Chondrocyte (in vitro differentiated cells): Measurements from ENCODE around the gene INHA. TPM values are rescaled to one million over a fixed set of nuclear protein-coding genes. Genes with fewer than 3 reads are reported as not detected.
A peak's percentile ranks its signal among the peaks of the same experiment; 100 is the strongest.

Source experiments
- DNase-seq: peaks from one replicate; pipeline ENCODE4 v3.0.0; 2021; ENCODE audit warnings: mixed read lengths, low spot score
- H3K27ac Mint-ChIP-seq: one replicate; pipeline ENCODE4 v1.8.0; 2021; ENCODE audit warnings: mild to moderate bottlenecking, moderate library complexity, mixed read lengths; ENCODE audit not compliant: unreplicated experiment
- H3K27me3 Mint-ChIP-seq: 2 replicates; pipeline ENCODE4 v1.8.0; 2021; ENCODE audit warnings: low read depth, mixed read lengths
- H3K36me3 Mint-ChIP-seq: 2 replicates; pipeline ENCODE4 v1.8.0; 2021; ENCODE audit warnings: low read depth, mixed read lengths
- H3K4me1 Mint-ChIP-seq: 2 replicates; pipeline ENCODE4 v1.8.0; 2021; ENCODE audit warnings: low read depth, mild to moderate bottlenecking, mixed read lengths
- H3K4me3 Mint-ChIP-seq: one replicate; pipeline ENCODE4 v1.8.0; 2021; ENCODE audit warnings: mild to moderate bottlenecking, moderate library complexity, mixed read lengths; ENCODE audit not compliant: unreplicated experiment
- H3K9me3 Mint-ChIP-seq: 2 replicates; pipeline ENCODE4 v1.8.0; 2021; ENCODE audit warnings: low read depth, mixed read lengths
- CTCF ChIP-seq: fragments of 200-600 bp; sonication (generic); IDR thresholded peaks from 2 replicates; pipeline ENCODE4 v1.5.0; 2021; ENCODE audit warnings: antibody characterized with exemption, mild to moderate bottlenecking, moderate library complexity
- total RNA-seq: library from RNA; stranded (reverse); gene quantifications from 3 replicates; pipeline ENCODE4 v1.2.1, GENCODE V29; 2021

The INHA gene
- total RNA-seq, 1 donor from 2014 or later, result 1.0 TPM

GRCh38 chr2:219537657-219538488, 34.2 kb upstream of the INHA start:
- Mint-ChIP-seq H3K36me3 (peaks cover 15% of the 10 kb centered on the region), H3K27me3 (no peaks in the 10 kb centered on the region), H3K27ac (no peak overlapping the region), H3K9me3 (no peaks in the 10 kb centered on the region), H3K4me1 (peaks cover 28% of the 10 kb centered on the region), H3K4me3 (no peak overlapping the region)
- TF ChIP-seq CTCF, result peak; percentile 20
- no peak for DNase-seq

- TF ChIP-seq CTCF, result no peak
- H3K27me3 Mint-ChIP-seq, result no peaks in the 10 kb centered on the region
- H3K9me3 Mint-ChIP-seq, result no peaks in the 10 kb centered on the region
- H3K4me3 Mint-ChIP-seq, result peak overlapping the region; percentile 9
- H3K27ac Mint-ChIP-seq, result no peak overlapping the region
- H3K36me3 Mint-ChIP-seq, result peaks cover 15% of the 10 kb centered on the region
- peaks cover 28% of the 10 kb centered on the region for H3K4me1 Mint-ChIP-seq
- DNase-seq, result no peak
Measured at GRCh38 chr2:219538504-219538951, 33.6 kb upstream of the INHA start.

- peak overlapping the region; percentile 9 for H3K4me3 Mint-ChIP-seq
- H3K36me3 Mint-ChIP-seq, result peaks cover 15% of the 10 kb centered on the region
- no peak for DNase-seq
- no peak overlapping the region for H3K27ac Mint-ChIP-seq
- peaks cover 30% of the 10 kb centered on the region for H3K4me1 Mint-ChIP-seq
- TF ChIP-seq CTCF, result no peak
- no peaks in the 10 kb centered on the region for H3K9me3 Mint-ChIP-seq
- no peaks in the 10 kb centered on the region for H3K27me3 Mint-ChIP-seq
Measured at GRCh38 chr2:219538956-219539788, 32.9 kb upstream of the INHA start.

- H3K4me3 Mint-ChIP-seq, result no peak overlapping the region
- DNase-seq, result no peak
- H3K36me3 Mint-ChIP-seq, result peaks cover 15% of the 10 kb centered on the region
- no peaks in the 10 kb centered on the region for H3K27me3 Mint-ChIP-seq
- no peak overlapping the region for H3K27ac Mint-ChIP-seq
- TF ChIP-seq CTCF, result no peak
- no peaks in the 10 kb centered on the region for H3K9me3 Mint-ChIP-seq
- peaks cover 38% of the 10 kb centered on the region for H3K4me1 Mint-ChIP-seq
Measured at GRCh38 chr2:219539926-219540678, 32.0 kb upstream of the INHA start.
